ENCODE data around the gene SPON1. TPM values are rescaled to one million over a fixed set of nuclear protein-coding genes. Genes with fewer than 3 reads are reported as not detected.

The SPON1 gene
- total and polyA plus RNA-seq, 11 donors: 1.6 to 20.0 (median 6.8) TPM

GRCh38 chr11:14114786-14115185 is 152.3 kb downstream of the SPON1 start:
- peaks cover 0 to 20% (median 1%) of the 10 kb centered on the region in 12 donors for H3K4me1 ChIP-seq
- peak overlapping the region in 4 of 12 donors; percentile 19 to 54 (median 36) for H3K27ac ChIP-seq
- intact Hi-C loops (cut with DNase I): no loop called here
- H3K36me3 ChIP-seq: no peaks in the 10 kb centered on the region
- no peaks in the 10 kb centered on the region for H3K9me3 ChIP-seq
- no peak overlapping the region for H3K4me3 ChIP-seq
- ATAC-seq (peak; percentile 33 to 79 (median 38)), DNase-seq (no peak)
- WGBS, 4 donors: 41 to 51% (median 47%) methylated on average over 2 of the region's 2 CpGs
- TF ChIP-seq POLR2A (IDR thresholded peaks at IDR 0.05) (no peak), CTCF (IDR thresholded peaks at IDR 0.05) (no peak)
- no peaks in the 10 kb centered on the region for H3K27me3 ChIP-seq

GRCh38 chr11:14117632-14118031 is 155.1 kb downstream of the SPON1 start:
- Histone ChIP-seq H3K9me3 (peaks cover 0 to 4% (median 0%) of the 10 kb centered on the region in 12 donors), H3K4me3 (no peak overlapping the region), H3K4me1 (peaks cover 0 to 10% (median 0%) of the 10 kb centered on the region in 12 donors), H3K36me3 (no peaks in the 10 kb centered on the region), H3K27me3 (no peaks in the 10 kb centered on the region), H3K27ac (no peak overlapping the region)
- no peak for ATAC-seq
- no peak for TF ChIP-seq CTCF (IDR thresholded peaks at IDR 0.05)
- TF ChIP-seq POLR2A (IDR thresholded peaks at IDR 0.05): no peak
- 31 to 35% (median 32%) methylated on average over 1 of the region's 1 CpG for WGBS, 4 donors
- intact Hi-C loops (cut with DNase I): no loop called here
- no peak for DNase-seq

- peaks cover 0 to 10% (median 0%) of the 10 kb centered on the region in 12 donors for H3K4me1 ChIP-seq
- H3K9me3 ChIP-seq: peaks cover 0 to 6% (median 0%) of the 10 kb centered on the region in 12 donors
- TF ChIP-seq POLR2A (IDR thresholded peaks at IDR 0.05): no peak
- TF ChIP-seq CTCF (IDR thresholded peaks at IDR 0.05): no peak
- ATAC-seq (no peak), DNase-seq (no peak)
- intact Hi-C loops (cut with DNase I): no loop called here
- H3K27me3 ChIP-seq: no peaks in the 10 kb centered on the region
- 0 to 84% (median 21%) methylated on average over 1 of the region's 1 CpG for WGBS, 4 donors
- H3K27ac ChIP-seq: no peak overlapping the region
- H3K36me3 ChIP-seq: peaks cover 0 to 3% (median 0%) of the 10 kb centered on the region in 9 donors
- no peak overlapping the region for H3K4me3 ChIP-seq
These were observed 155.5 kb downstream of the SPON1 start for GRCh38 chr11:14118072-14118471.

GRCh38 chr11:14119357-14119756 is 156.8 kb downstream of the SPON1 start:
- no peak for ATAC-seq
- TF ChIP-seq POLR2A (IDR thresholded peaks at IDR 0.05) (no peak), CTCF (IDR thresholded peaks at IDR 0.05) (no peak)
- Histone ChIP-seq H3K9me3 (peaks cover 0 to 6% (median 0%) of the 10 kb centered on the region in 12 donors), H3K27me3 (no peaks in the 10 kb centered on the region), H3K4me3 (no peak overlapping the region), H3K4me1 (peaks cover 0 to 7% (median 0%) of the 10 kb centered on the region in 12 donors), H3K27ac (no peak overlapping the region), H3K36me3 (peaks cover 0 to 6% (median 0%) of the 10 kb centered on the region in 9 donors)
- no peak for DNase-seq
- intact Hi-C loops (cut with DNase I): no loop called here
- 86 to 98% (median 95%) methylated on average over 2 of the region's 2 CpGs for WGBS, 4 donors

Measured in heart left ventricle (tissue), 16 donors.